HG02763 (cell line): Measurements from ENCODE around the gene ENAH.
"Not testable (repeated sequence)": the region's sequence is repeated elsewhere in the genome, so short reads cannot be mapped to it uniquely, and the experiment has no call there.

Experiments
- ATAC-seq: cut with Tn5 transposase; IDR thresholded peaks from one replicate; pipeline ENCODE4 v1.9.1; 2021; ENCODE audit warnings: mild to moderate bottlenecking, moderate library complexity; ENCODE audit not compliant: unreplicated experiment

The ENAH gene

GRCh38 chr1:225652729-225653462, at the start of gene ENAH:
ENAH (minus strand) TSS chr1:225653123; CDS start chr1:225652690, 433 bp downstream.
- no peak for ATAC-seq

GRCh38 chr1:225700889-225701465, 48.1 kb upstream of the ENAH start:
- no peak for ATAC-seq

DNA sequence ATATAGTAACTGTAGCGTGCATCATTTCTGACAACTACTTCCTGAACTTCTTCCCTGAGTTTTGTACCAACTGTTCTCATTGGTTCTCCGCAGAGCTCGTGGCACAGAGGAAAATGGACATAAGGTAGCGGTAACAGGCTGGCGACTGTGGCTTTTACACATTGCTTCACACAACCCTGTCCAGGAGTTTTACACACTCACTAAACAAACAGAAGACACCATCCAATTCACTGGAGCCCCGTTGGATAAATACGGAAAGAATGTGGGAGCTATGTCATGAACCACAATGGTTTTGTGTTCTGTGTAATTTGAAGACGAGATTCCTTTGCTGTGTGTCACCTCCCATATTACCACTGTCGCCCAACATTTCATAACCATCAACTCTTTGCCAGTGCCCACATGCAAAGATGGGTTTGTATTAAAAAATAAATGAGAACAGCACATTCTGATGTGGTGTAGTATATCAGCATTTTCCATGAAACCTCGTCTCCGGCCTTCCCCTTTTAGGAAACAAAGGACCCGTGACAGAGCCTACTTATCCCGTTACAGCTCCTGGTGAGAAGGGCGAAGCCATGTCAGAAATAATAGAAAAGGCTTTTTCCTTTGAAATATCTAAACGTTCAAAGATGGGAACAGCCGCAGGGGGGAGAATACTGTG, 47.4 kb upstream of the ENAH start:
- no peak for ATAC-seq

DNA sequence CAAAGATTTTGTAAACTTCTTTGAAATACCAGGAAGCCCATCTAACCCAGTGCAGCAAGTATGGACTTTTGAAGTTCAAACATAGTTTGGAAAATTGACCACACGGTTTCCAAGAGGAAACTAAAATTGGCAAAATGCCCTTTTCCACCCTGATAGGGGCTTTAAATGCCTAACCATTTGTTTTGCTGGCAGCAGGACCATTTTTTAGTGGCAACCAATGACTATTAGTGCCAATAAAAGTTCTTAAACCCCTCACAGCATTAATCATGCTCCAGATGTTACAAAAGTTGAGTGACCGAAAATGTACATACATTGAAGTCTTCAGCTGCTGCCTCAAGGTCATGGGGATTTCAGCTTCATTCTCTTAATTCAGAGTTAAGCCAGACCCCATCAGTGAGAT, 46.4 kb upstream of the ENAH start:
- no peak for ATAC-seq

GRCh38 chr1:225698194-225698593, 45.3 kb upstream of the ENAH start:
- ATAC-seq: not testable (repeated sequence)

GRCh38 chr1:225697428-225697827, 44.5 kb upstream of the ENAH start:
- ATAC-seq: no peak

DNA sequence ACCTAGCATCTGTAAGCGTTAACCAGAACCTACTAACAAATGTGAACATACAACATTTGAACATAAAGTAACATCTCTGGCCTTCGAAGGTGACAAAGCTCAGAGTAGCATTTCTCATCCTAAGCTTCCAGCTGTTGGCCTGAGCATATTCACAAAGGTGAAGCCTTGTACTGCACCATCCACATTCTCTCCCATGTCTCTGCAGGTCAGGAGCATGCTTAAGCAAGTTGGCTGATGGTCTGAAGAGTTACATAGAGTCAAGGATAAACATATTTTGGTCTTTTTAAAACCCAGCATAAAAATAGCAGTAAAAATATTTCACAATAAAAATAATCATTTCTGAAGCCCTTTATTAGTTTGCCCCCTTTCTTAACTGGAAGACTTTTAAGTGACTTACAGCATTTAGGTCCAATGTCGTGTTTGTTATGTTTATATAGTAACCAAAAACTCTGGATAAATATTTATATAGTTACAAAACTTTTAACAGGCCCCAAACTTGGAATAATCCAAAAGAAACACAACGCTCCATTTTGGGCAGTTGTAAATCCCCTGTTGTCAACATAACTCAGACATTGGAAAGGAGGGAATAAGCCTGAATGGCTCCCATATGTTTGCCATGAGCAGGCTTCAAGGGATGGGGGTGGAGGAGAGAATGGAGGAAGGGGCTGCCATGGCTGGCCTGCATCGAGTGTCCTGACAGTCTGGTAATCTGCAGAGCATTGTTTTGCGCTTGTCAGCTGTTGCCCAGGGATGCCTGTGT, 42.8 kb upstream of the ENAH start:
- no peak for ATAC-seq

- no peak for ATAC-seq
These were observed 41.3 kb upstream of the ENAH start for GRCh38 chr1:225694151-225694603.

- not testable (repeated sequence) for ATAC-seq
These were observed 40.8 kb upstream of the ENAH start for GRCh38 chr1:225693697-225694096.

DNA sequence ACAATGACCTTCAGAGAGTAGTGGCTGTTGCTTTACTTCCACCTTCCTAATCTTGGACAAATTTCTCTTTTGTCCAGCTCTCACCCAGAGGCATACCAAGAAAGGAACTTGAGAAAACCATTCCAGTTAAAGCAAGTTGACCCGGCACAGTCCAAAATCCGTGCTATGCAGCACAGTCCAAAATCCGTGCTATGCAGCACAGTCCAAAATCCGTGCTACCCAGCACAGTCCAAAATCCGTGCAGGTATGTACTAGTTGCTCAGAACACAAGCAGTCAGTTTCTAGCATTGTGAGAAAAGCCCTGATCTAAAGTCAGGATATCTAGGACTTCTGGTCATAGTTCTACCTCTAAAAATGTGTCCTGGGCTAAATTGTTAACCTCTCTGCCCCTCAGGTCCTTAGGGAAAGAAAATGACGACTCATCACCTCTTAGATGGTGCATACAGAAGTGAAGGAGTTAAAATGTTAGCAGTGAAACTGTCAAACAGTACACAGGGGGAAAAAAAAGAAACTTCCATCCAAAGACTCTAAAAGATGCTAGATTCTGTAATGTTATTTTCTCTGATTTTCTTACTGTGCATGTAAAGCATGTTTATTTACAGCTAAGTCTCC, 40.3 kb upstream of the ENAH start:
- ATAC-seq: no peak

- no peak for ATAC-seq
These were observed 39.6 kb upstream of the ENAH start for GRCh38 chr1:225692517-225692879.

GRCh38 chr1:225691861-225692516, 39.1 kb upstream of the ENAH start:
- no peak for ATAC-seq

DNA sequence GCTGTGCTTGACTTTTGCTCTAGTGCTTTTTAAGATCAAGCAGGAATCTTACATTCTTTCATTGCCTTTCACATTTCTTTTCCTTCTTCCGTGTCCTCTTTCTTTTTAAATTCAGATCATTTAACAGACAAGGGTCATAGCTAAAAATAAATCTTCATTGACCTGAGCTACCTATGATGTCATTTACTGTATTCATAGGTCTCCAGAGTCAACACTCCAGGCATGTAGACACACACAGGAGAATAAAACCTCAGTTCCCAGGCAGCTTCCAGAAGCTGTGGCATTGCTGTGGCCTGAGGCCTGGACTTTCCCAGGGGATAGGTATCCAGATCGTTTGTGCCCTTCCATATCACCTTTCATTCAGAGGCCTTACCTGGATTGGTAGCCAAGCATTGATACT, 38.5 kb upstream of the ENAH start:
- ATAC-seq: no peak

DNA sequence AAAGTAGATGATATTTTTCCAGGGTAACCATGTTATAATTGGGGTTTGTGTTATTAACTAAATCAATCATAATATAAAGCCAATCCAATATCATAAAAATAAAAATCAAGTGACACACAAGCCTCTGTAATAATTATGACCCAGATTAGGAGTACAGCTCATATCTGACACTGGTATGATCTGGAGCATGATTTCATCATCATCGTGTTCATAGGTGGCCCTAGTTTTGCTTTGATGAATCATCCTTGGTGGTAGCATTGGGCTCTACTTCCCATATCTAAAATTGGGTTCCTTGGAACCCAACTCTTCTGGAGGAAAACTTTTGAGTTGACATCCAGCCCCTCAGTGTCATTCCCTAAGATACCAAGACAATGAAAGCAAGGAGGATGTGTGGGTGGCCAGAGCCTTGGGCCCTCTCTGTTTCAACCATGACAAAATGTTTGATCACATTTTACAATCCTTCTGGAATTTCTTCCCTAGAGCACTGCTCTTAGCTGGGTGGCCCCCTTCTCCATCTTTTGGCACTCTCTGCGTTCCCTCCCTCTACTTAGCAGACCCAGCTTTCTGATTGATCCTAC, 37.0 kb upstream of the ENAH start:
- ATAC-seq: no peak

DNA sequence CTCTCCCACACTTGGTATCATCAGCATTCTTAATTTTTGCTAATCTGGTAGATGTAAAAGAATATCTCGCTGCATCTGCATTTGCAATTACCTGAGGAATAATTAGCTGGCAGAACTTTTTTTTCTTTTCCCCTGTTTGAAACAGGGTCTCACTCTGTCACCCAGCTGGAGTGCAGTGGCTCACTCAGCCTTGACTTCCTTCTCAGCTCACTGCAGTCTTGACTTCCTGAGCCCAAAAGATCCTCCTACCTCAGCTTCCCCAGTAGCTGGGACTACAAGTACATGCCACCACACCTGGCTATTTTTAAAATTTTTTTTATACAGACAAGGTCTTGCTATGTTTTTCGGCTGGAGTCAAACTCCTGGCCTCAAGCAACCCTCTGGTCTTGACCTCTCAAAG, 35.4 kb upstream of the ENAH start:
- no peak for ATAC-seq

DNA sequence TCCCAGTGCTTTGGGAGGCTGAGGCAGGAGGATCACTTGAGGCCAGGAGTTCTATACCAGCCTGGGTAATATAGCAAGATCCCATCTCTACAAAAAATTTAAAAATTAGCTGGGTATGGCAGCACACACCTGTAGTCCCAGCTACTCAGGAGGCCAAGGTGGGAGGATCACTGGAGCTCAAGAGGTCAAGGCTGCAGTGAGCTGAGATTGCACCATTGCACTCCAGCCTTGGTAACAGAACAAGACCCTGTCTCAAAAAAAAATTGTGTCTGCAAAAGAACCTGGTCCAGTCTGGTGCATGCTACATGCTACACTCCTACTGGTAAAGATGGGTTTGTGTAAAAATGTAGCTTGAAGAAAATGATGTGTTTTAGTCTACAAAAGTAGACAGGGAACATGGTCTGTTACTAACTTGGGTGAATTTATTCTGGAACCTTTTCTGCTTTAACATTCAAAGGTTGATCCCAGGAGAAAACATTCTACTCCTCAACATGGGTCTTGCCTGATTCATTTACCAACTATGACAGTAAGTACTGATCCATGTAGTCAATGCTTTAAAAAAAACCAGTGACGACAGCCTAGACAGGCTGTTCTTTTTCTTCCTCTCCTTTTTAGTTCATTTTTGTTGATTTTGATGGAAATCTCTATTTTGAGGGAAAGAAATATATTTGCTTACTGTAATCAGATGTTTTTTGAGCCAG, 32.7 kb upstream of the ENAH start:
- no peak for ATAC-seq

DNA sequence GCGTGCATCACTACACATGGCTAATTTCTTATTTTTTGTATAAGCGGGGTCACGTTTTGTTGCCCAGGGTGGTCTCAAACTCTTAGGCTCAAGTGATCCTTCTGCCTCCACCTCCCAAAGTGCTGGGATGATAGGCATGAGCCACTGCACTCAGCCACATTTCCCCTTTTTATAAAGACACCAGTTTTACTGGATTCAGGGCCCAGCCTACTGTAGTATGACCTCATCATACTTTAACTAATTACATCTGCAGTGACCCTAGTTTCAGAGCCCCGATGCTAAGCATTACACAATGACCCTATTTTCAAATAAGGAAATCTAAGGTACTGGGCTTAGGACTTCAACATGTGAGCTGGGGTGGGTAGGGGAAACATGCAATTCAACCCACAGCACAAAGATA, 31.8 kb upstream of the ENAH start:
- ATAC-seq: no peak

DNA sequence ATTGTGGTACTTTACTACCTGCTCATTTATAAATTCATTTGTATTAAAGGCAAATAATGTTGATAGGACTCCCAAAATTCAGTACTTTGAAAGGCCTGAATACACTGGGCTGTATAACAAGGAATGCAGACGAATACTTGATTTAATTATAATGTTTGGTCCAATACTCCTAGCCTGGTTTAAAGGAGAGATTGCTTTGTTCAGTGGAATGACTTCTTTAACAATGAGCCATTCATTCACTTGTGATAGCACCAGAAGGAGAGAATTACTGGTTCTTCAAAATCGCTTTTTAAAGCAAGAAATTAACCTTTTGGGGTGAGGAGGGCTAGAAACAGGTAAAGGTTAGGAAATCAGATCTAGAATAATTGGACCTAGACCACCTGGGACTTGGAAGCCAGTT, 28.3 kb upstream of the ENAH start:
- no peak for ATAC-seq

DNA sequence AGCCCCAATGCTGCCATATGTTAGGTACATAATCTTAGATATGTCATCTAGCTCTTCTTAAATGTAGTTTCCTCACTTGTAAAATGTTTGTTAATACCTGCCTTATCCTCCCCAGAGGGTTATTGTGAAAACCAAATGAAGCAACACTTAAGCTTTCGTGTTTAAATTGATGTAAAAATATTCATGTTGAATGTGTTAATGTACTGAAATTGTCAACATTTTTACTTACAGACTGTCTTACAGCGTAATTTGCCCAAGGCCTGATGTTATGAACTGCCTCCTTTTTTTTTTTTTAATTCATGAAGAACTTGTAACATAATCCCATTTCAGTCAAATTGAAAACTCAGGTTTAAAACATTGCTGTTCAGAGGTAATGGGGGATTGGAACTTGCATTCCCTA, 25.6 kb upstream of the ENAH start:
- no peak for ATAC-seq
